ENCODE results near the gene DAB1.

The DAB1 gene

GRCh38 chr1:56965916-56966697, 457.8 kb downstream of the DAB1 start, which contains the start of gene C8B:
C8B (minus strand) TSS chr1:56966015; CDS start chr1:56965948, 67 bp downstream.
- DNase-seq (ENCODE audit: extremely low read depth, low read depth), result no peak
- no peak for TF ChIP-seq CTCF (IDR thresholded peaks at IDR 0.05; ENCODE audit: low read depth, low read length)

GRCh38 chr1:56965191-56965590, 458.7 kb downstream of the DAB1 start:
- no peak for TF ChIP-seq CTCF (IDR thresholded peaks at IDR 0.05; ENCODE audit: low read depth, low read length)
- no peak for DNase-seq (ENCODE audit: extremely low read depth, low read depth)

- DNase-seq (ENCODE audit: extremely low read depth, low read depth), result no peak
- TF ChIP-seq CTCF (IDR thresholded peaks at IDR 0.05; ENCODE audit: low read depth, low read length), result no peak
Observed at GRCh38 chr1:56964349-56965017, 459.4 kb downstream of the DAB1 start.

GRCh38 chr1:56963667-56964066, 460.2 kb downstream of the DAB1 start:
- DNase-seq (ENCODE audit: extremely low read depth, low read depth), result no peak
- no peak for TF ChIP-seq CTCF (IDR thresholded peaks at IDR 0.05; ENCODE audit: low read depth, low read length)

- no peak for TF ChIP-seq CTCF (IDR thresholded peaks at IDR 0.05; ENCODE audit: low read depth, low read length)
- no peak for DNase-seq (ENCODE audit: extremely low read depth, low read depth)
Observed at GRCh38 chr1:56961426-56961825, 462.4 kb downstream of the DAB1 start.

GRCh38 chr1:56958526-56958925, 465.3 kb downstream of the DAB1 start:
- no peak for DNase-seq (ENCODE audit: extremely low read depth, low read depth)
- no peak for TF ChIP-seq CTCF (IDR thresholded peaks at IDR 0.05; ENCODE audit: low read depth, low read length)

- no peak for TF ChIP-seq CTCF (IDR thresholded peaks at IDR 0.05; ENCODE audit: low read depth, low read length)
- no peak for DNase-seq (ENCODE audit: extremely low read depth, low read depth)
Observed at GRCh38 chr1:56957931-56958330, 465.9 kb downstream of the DAB1 start.
